Measurements from ENCODE around the gene CATSPER4. TPM values are rescaled to one million over a fixed set of nuclear protein-coding genes. Genes with fewer than 3 reads are reported as not detected.

Gene CATSPER4
- total and polyA plus RNA-seq, 2 of the 8 experiments (the other 6 are each of a cell fraction or from before 2014, with no cell fraction given), result 0.65 to 0.83 TPM

DNA sequence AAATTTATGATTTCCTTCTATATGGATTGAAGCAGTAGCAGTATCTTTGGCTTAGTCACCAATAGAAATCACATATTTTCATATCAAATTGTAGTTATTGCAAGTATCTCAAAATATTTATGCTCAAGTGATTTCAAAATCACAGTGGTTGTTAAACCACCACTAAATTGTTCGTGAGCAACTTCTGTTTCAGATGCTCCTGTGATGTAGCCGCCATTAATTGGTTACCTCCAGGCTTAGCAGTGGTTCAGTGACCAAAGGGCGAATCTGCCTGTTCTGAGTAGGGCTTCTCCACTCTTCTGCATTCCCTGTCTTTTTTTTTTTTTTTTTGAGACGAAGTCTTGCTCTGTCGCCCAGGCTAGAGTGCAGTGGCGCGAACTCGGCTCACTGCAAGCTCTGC lies 15.1 kb upstream of the CATSPER4 start:
- H3K36me3 ChIP-seq (ENCODE audit: control insufficient read depth in 2 of 4, insufficient read depth in 4 of 4, low read length in 3 of 4), result no peaks in the 10 kb centered on the region; a peak in 1 of 8 replicates
- H3K9ac ChIP-seq (replicated peaks in 1 of 4; ENCODE audit: extremely low read depth in 1 of 4, low read depth in 3 of 4, low read length in 3 of 4), result no peak overlapping the region
- no peak overlapping the region for H3K14ac ChIP-seq (ENCODE audit: insufficient read length)
- H4K91ac ChIP-seq (replicated peaks; ENCODE audit: insufficient read length, low read length), result no peak overlapping the region
- no peaks in the 10 kb centered on the region for H3K9me3 ChIP-seq (ENCODE audit: insufficient read depth in 2 of 2, low read depth in 1 of 2, low read length in 1 of 2)
- H3K27ac ChIP-seq (ENCODE audit: low read depth, low read length), result no peak overlapping the region
- no peak overlapping the region for H2BK15ac ChIP-seq (ENCODE audit: low read length)
- H2BK12ac ChIP-seq (ENCODE audit: low read depth, low read length), result no peak overlapping the region
- H3K56ac ChIP-seq (replicated peaks; ENCODE audit: insufficient read length, low read depth, low read length), result no peak overlapping the region
- 87% methylated on average over 3 of the region's 8 CpGs; no CpG with 5 or more reads in 1 of the 2 experiments for WGBS, 2 experiments (ENCODE audit: extremely low coverage in 1 of 2, insufficient coverage in 1 of 2, insufficient read length in 1 of 2, insufficient replicate concordance in 2 of 2, low coverage in 1 of 2, low lambda C conversion rate in 2 of 2, missing lambda C conversion rate in 1 of 2)
- no peak overlapping the region for H2AFZ ChIP-seq (ENCODE audit: low read length)
- no peak overlapping the region for H3K4ac ChIP-seq (replicated peaks; ENCODE audit: insufficient read length, low read depth, low read length)
- ChIA-PET CTCF (ENCODE audit: partially characterized antibody) (interaction anchor here (2.6 to 16.2 kb wide), 3 partner anchors 10 to 59 kb away, joined by 9 to 159 read pairs (median 54); partner anchors contain the start of genes CATSPER4 and CEP85), POLR2A (ENCODE audit: partially characterized antibody) (interaction anchor here (0.7 to 1.3 kb wide), 2 partner anchors 15 to 72 kb away, joined by 3 read pairs; partner anchors contain the start of gene CATSPER4)
- H2AK5ac ChIP-seq (ENCODE audit: low read depth, low read length), result no peak overlapping the region
- H3K27me3 ChIP-seq (replicated peaks in 1 of 4; ENCODE audit: control insufficient read depth in 3 of 4, extremely low read depth in 1 of 4, insufficient read depth in 3 of 4, low read length in 3 of 4), result no peaks in the 10 kb centered on the region
- no peak overlapping the region for H2BK20ac ChIP-seq (ENCODE audit: low read length)
- FAIRE-seq (no peak), DNase-seq (ENCODE audit: low read depth in 1 of 2, low spot score in 2 of 2) (no peak)
- H3K4me1 ChIP-seq (replicated peaks in 1 of 4; ENCODE audit: control insufficient read depth in 3 of 4, insufficient read depth in 4 of 4, low read length in 3 of 4), result peaks cover 0 to 6% (median 2%) of the 10 kb centered on the region in 4 experiments; a peak in 6 of 7 replicates
- peaks cover 4% of the 10 kb centered on the region for H3K79me1 ChIP-seq (ENCODE audit: low read depth, low read length)
- no peak for TF ChIP-seq MAFK (IDR thresholded peaks at IDR 0.05; ENCODE audit: low read depth, low read length)
- no peak for TF ChIP-seq CEBPB (IDR thresholded peaks at IDR 0.05; ENCODE audit: low read depth, low read length)
- TF ChIP-seq TBP (IDR thresholded peaks at IDR 0.05; ENCODE audit: low read depth, low read length), result no peak
- TF ChIP-seq BCL11A (IDR thresholded peaks at IDR 0.05; ENCODE audit: low read depth in 2 of 2, low read length in 2 of 2), result no peak
- no peak for TF ChIP-seq RBBP5 (IDR thresholded peaks at IDR 0.05; ENCODE audit: borderline replicate concordance, low read depth, low read length)
- TF ChIP-seq ASH2L (IDR thresholded peaks at IDR 0.05; ENCODE audit: low read length), result no peak
- no peak for TF ChIP-seq NANOG (IDR thresholded peaks at IDR 0.05; ENCODE audit: insufficient read depth, low read depth, low read length, poor library complexity, severe bottlenecking)
- TF ChIP-seq BRCA1 (IDR thresholded peaks at IDR 0.05; ENCODE audit: low read depth, low read length), result no peak
- TF ChIP-seq SIX5 (IDR thresholded peaks at IDR 0.05; ENCODE audit: low read depth, low read length), result no peak
- no peak for TF ChIP-seq YY1 (IDR thresholded peaks at IDR 0.05; ENCODE audit: low read depth, low read length)
- no peak overlapping the region for H4K8ac ChIP-seq (ENCODE audit: extremely low read depth, insufficient read depth, low read length)
- no peak overlapping the region for H4K5ac ChIP-seq (ENCODE audit: insufficient read length, low read depth, low read length)
- H3K4me3 ChIP-seq (ENCODE audit: extremely low read depth in 1 of 4, insufficient read depth in 2 of 4, low read depth in 3 of 4, low read length in 4 of 4), result no peak overlapping the region
- no peak overlapping the region for H3K23ac ChIP-seq (ENCODE audit: insufficient read length)
- peaks cover 0 to 4% of the 10 kb centered on the region in 2 experiments; a peak in 2 of 4 replicates for H3K79me2 ChIP-seq (ENCODE audit: control insufficient read depth in 1 of 2, insufficient read depth in 2 of 2, low read length in 2 of 2)
- H3K4me2 ChIP-seq (ENCODE audit: insufficient read depth in 1 of 2, low read depth in 2 of 2, low read length in 2 of 2), result no peak overlapping the region
- peaks cover 2 to 4% of the 10 kb centered on the region in 2 experiments for H4K20me1 ChIP-seq (replicated peaks in 1 of 2; ENCODE audit: control insufficient read depth in 1 of 2, insufficient read depth in 2 of 2, low read length in 2 of 2)
- H2BK5ac ChIP-seq (ENCODE audit: low read depth, low read length), result no peak overlapping the region
- H2BK120ac ChIP-seq (replicated peaks; ENCODE audit: low read depth, low read length), result no peak overlapping the region
- peaks cover 3% of the 10 kb centered on the region; the same call in 1 of the 2 replicates for H3K23me2 ChIP-seq (ENCODE audit: low read depth, low read length)
- H3K18ac ChIP-seq (ENCODE audit: extremely low read depth, low read length), result no peak overlapping the region

Measured in H1 (cell line).